ENCODE data around the gene FBXL2.

The FBXL2 gene

GRCh38 chr3:33256249-33256648, 21.0 kb upstream of the FBXL2 start:
- no peaks in the 10 kb centered on the region for H3K9me3 ChIP-seq
- no peaks in the 10 kb centered on the region for H3K27me3 ChIP-seq
- no peak for TF ChIP-seq CTCF (IDR thresholded peaks at IDR 0.05; ENCODE audit: low read depth, low read length)
- H3K4me1 ChIP-seq, result no peaks in the 10 kb centered on the region
- no peak overlapping the region for H3K4me3 ChIP-seq (ENCODE audit: low read depth, low read length)
- H3K36me3 ChIP-seq, result no peaks in the 10 kb centered on the region
- DNase-seq, result no peak

- Histone ChIP-seq H3K9me3 (no peaks in the 10 kb centered on the region), H3K4me1 (no peaks in the 10 kb centered on the region), H3K36me3 (no peaks in the 10 kb centered on the region), H3K4me3 (ENCODE audit: low read depth, low read length) (no peak overlapping the region), H3K27me3 (no peaks in the 10 kb centered on the region)
- TF ChIP-seq CTCF (IDR thresholded peaks at IDR 0.05; ENCODE audit: low read depth, low read length), result no peak
- no peak for DNase-seq
Measured at GRCh38 chr3:33260104-33260503, 17.1 kb upstream of the FBXL2 start.

GRCh38 chr3:33269385-33269784, 7.9 kb upstream of the FBXL2 start:
- no peaks in the 10 kb centered on the region for H3K36me3 ChIP-seq
- no peak for DNase-seq
- H3K27me3 ChIP-seq, result no peaks in the 10 kb centered on the region
- TF ChIP-seq CTCF (IDR thresholded peaks at IDR 0.05; ENCODE audit: low read depth, low read length), result no peak
- H3K9me3 ChIP-seq, result no peaks in the 10 kb centered on the region
- no peaks in the 10 kb centered on the region for H3K4me1 ChIP-seq
- no peak overlapping the region for H3K4me3 ChIP-seq (ENCODE audit: low read depth, low read length)

- no peak for DNase-seq
- Histone ChIP-seq H3K4me1 (no peaks in the 10 kb centered on the region), H3K27me3 (no peaks in the 10 kb centered on the region), H3K36me3 (no peaks in the 10 kb centered on the region), H3K4me3 (ENCODE audit: low read depth, low read length) (no peak overlapping the region), H3K9me3 (no peaks in the 10 kb centered on the region)
- no peak for TF ChIP-seq CTCF (IDR thresholded peaks at IDR 0.05; ENCODE audit: low read depth, low read length)
Measured at GRCh38 chr3:33271324-33271723, 5.9 kb upstream of the FBXL2 start.

GRCh38 chr3:33273628-33274027, 3.6 kb upstream of the FBXL2 start:
- DNase-seq, result no peak
- no peak for TF ChIP-seq CTCF (IDR thresholded peaks at IDR 0.05; ENCODE audit: low read depth, low read length)
- Histone ChIP-seq H3K4me1 (no peaks in the 10 kb centered on the region), H3K27me3 (no peaks in the 10 kb centered on the region), H3K36me3 (no peaks in the 10 kb centered on the region), H3K9me3 (no peaks in the 10 kb centered on the region), H3K4me3 (ENCODE audit: low read depth, low read length) (no peak overlapping the region)

- Histone ChIP-seq H3K9me3 (no peaks in the 10 kb centered on the region), H3K27me3 (no peaks in the 10 kb centered on the region), H3K4me3 (ENCODE audit: low read depth, low read length) (peak overlapping the region; percentile 61), H3K36me3 (no peaks in the 10 kb centered on the region), H3K4me1 (no peaks in the 10 kb centered on the region)
- no peak for DNase-seq
- no peak for TF ChIP-seq CTCF (IDR thresholded peaks at IDR 0.05; ENCODE audit: low read depth, low read length)
Measured at GRCh38 chr3:33278163-33278562, 921 bp downstream of the FBXL2 start.
